Peyer's patch (tissue), 4 donors: ENCODE measurements around the gene FER.

Source experiments
- CTCF ChIP-seq, 6 experiments: fragments of 450-650 bp in 4 of 6; fragments of 200-600 bp in 2 of 6; sonication (generic) in 1 of 6; IDR thresholded peaks; one replicate each; pipeline ENCODE4 v1.5.1; 2017 to 2019; ENCODE audit warnings: antibody characterized with exemption in 6 of 6, mild to moderate bottlenecking in 3 of 6, moderate library complexity in 1 of 6
- POLR2A ChIP-seq, 2 donors: fragments of 450-650 bp; IDR thresholded peaks; one replicate each; pipeline ENCODE4 v1.5.1; 2017; ENCODE audit warnings: antibody characterized with exemption in 2 of 2, mild to moderate bottlenecking in 2 of 2, moderate library complexity in 2 of 2

- no peak for TF ChIP-seq CTCF (IDR thresholded peaks at IDR 0.05)
- no peak for TF ChIP-seq POLR2A (IDR thresholded peaks at IDR 0.05)
Measured at GRCh38 chr5:109125755-109126429, 378.2 kb downstream of the FER start.
